ELR (cell line): ENCODE data around the gene CD86.
A peak's percentile ranks its signal among the peaks of the same experiment; 100 is the strongest.

Source experiments
- DNase-seq: peaks from one replicate; pipeline ENCODE4 v3.0.0-alpha.2; 2015; ENCODE audit warnings: low read depth

CD86 gene

GRCh38 chr3:122092460-122093165, 37.5 kb downstream of the CD86 start:
- DNase-seq = peak; percentile 71

GRCh38 chr3:122094125-122094524, 39.0 kb downstream of the CD86 start:
- DNase-seq = no peak

DNA sequence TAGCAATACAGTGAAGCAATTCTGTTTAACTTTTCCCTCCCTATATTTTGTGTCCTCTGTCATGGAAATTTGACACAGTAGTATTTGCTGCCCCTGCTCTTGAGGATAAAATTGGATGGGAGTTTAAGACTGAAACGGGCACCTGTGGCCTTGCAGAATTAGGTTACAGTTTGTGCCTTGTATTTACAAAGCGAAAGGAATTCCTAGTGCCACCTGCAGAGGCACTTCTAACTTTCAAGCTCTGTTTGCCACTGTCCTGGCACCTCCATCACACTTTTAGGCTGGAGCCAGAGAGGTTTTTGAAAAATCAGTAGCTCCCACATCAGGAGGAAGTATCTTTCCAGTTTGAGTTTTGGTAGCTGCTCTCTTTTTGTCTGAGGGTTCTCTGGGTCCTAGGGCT, 39.5 kb downstream of the CD86 start:
- no peak for DNase-seq

DNA sequence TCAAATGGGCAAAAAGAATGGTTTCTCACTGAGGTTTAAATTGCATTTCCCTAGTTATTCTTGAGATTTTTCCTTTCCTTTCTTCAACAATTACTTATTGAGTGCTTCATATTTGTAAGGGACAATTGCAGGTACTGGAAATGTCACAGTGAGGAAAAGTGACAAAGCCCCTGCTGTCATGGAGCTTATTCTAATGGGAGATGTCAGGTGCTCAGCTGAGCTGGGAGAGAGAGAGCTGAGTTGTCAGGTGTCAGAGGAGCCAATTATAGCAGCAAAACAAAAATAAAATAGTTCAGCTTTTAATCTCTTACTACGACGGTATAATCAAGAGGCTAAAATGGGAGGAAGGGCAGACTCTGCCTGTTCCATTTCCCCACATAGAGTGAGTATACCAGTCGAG, 42.0 kb downstream of the CD86 start:
- no peak for DNase-seq

DNA sequence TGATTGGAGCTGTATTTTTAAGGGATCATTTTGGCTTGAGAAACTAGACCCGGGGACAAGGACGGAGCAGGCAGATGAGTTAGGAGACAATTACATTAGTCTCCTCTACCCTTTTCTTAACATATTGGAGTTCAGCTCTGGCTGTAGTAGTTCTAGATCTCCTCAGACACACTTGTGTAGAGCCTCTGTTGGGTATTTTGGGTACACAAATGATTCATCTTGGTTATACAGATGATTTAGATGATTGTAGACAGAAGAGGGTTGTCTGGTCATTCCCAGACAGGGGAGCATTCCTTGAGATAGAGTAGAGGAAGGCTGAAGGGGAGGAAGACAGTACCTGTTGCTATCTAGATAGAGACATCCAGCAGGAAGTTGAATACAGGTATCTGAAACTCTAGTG, 43.4 kb downstream of the CD86 start:
- no peak for DNase-seq

DNA sequence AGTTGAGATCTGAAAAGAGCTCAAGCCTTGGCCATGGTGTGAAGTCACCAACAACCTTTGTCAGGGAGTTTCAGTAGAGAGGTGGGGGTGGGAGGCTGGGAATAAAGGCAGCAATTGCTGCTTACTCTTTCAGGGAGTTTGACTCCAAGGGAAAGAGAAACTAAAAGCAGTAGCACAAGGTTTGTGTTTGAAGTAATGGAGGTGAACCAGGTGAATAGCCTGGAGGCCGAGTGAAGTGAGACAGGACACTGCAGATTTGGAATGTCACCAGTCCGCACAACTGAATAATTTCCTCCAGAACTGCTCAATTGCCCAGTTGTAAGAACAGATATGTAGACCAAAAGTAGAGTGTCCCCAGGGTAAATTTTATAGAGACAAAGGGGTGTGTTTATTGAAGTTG, 44.1 kb downstream of the CD86 start:
- no peak for DNase-seq

- DNase-seq = no peak
These were observed 44.9 kb downstream of the CD86 start for GRCh38 chr3:122100083-122100482.

GRCh38 chr3:122100591-122101463, 45.7 kb downstream of the CD86 start:
- DNase-seq = peak; percentile 45

GRCh38 chr3:122101646-122102045, 46.5 kb downstream of the CD86 start:
- peak; percentile 80 for DNase-seq

GRCh38 chr3:122102191-122102935, 47.2 kb downstream of the CD86 start:
- DNase-seq = no peak

DNA sequence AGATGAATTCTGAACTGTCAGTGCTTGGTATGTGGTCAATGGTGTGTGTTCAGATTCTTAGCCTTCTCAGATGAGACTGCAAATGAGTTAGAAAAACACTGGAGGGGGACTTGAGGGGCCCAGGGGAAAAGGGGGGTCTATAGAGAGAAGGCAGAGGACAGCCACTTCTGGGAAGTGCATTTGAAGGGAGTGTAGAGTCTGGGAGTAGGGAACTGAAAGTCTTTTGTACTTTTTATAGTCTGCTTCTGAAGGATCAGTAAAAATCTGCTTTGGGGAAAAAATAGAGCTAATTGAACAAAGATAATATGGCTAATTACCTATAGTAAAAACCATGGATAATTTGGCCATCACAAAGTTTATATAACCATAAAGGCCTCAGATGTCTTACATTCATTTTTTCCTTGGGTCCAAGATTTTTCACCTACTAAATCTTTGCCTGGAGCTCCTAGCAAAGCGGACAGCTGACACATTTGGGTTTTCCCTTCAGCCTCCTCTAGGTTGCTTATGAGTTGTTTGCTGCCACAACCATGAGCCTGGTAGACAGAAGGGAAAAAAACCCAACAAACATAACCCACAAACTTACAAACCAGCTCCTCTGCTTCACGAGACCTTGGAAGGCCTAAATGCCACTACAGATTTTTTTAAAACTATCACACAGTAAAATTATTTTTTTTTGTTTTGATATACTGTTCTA, 48.8 kb downstream of the CD86 start:
- no peak for DNase-seq

- DNase-seq = no peak
These were observed 49.5 kb downstream of the CD86 start for GRCh38 chr3:122104515-122105194.

DNA sequence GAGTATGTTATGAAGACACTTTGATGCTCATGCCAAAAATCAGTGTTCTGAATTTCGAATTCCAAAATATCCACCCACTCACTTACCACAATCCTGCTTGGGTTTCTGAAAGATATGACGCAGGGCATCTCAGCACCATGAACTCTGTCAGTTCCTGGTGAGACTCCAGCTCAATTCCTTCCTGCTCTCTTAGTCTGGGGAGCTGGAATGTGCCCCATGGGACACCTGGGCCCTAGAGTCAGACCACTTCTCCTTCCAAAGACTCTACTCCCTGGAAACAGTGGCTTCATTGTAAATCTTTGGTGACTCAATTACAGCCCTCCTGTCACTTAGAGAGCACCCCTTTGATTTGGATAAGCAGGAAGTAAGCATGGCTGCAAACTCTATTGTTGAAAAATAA, 50.5 kb downstream of the CD86 start:
- DNase-seq = no peak

GRCh38 chr3:122107171-122107570, 52.0 kb downstream of the CD86 start:
- DNase-seq = no peak

GRCh38 chr3:122111974-122112373, 56.8 kb downstream of the CD86 start:
- no peak for DNase-seq

- no peak for DNase-seq
These were observed 57.6 kb downstream of the CD86 start for GRCh38 chr3:122112754-122113153.

DNA sequence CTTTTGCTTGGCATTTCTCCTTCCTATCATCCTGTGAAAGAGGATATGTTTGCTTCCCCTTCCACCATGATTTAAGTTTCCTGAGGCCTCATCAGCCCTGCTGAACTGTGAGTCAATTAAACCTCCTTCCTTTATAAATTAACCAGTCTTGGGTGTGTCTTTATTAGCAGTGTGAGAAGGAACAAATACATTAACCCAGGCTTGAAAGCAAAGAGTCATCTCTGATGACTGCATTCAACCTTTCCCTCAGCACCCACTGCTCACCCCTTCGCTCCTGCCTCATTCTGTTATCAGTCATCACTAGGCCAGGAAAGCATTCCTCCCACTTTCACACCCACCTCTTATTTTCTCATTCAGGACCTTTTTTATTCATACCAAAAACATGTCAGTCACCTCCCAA, 68.7 kb downstream of the CD86 start:
- DNase-seq = no peak

- no peak for DNase-seq
These were observed 77.9 kb downstream of the CD86 start for GRCh38 chr3:122132949-122133540.

- DNase-seq = peak; percentile 54
These were observed 91.3 kb downstream of the CD86 start for GRCh38 chr3:122146466-122146865.

GRCh38 chr3:122148941-122149627, 93.9 kb downstream of the CD86 start:
- no peak for DNase-seq

DNA sequence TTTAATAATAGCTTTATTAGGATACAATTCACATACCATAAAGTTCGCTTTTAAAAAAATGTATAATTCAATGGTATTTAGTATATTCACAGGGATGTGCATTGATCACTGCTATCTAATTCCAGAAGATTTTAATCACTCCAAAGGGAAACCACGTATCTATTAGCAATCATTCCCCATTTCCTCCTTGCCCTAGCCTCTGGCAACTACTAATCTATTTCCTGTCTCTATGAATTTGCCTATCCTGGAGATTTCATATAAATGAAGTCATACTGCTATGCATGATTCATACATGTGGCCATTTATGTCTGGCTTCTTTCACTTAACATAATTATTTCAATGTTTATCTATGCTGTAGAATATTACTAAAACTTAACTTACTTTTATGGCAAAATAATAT, 96.3 kb downstream of the CD86 start:
- peak; percentile 88 for DNase-seq
